COLO829 (cell line): ENCODE data around the gene CDH4.

Source experiments
- DNase-seq: peaks from one replicate; pipeline ENCODE4 v3.0.0; 2012; ENCODE audit warnings: low spot score

Gene CDH4

DNA sequence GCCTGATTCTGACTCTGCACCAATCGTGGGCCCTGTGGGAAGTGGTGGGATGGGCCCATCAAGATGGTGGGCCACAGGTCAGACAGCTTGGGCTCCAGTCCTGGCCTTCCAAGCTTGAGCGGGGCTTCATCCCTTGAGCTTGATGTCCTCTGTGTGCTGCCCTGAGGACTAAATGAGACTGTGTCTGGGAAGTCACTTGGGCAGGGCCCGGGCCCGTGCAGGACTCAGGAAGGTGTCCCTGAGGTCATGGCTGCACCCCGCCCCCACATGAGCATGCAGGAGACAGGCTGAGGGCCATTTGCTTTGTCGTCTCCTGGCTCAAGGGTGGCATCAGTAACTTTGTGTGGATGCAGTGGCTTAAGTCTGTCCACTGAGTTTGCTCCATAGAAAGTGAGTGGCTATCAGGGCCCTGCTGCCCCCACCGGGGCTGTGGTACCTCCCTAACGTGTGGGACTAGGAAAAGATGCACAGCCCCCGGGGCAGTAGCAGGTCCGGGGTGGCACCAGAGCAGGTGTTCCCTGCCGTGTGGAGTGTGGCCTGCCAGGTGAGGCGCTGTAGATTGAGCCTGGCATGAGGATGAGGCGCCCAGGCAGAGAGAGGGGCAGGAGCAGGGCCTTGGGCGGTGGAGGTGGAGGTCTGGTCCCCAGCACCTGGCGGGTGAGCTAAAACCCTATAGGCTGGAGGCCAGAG, 515.0 kb downstream of the CDH4 start:
- no peak for DNase-seq

DNA sequence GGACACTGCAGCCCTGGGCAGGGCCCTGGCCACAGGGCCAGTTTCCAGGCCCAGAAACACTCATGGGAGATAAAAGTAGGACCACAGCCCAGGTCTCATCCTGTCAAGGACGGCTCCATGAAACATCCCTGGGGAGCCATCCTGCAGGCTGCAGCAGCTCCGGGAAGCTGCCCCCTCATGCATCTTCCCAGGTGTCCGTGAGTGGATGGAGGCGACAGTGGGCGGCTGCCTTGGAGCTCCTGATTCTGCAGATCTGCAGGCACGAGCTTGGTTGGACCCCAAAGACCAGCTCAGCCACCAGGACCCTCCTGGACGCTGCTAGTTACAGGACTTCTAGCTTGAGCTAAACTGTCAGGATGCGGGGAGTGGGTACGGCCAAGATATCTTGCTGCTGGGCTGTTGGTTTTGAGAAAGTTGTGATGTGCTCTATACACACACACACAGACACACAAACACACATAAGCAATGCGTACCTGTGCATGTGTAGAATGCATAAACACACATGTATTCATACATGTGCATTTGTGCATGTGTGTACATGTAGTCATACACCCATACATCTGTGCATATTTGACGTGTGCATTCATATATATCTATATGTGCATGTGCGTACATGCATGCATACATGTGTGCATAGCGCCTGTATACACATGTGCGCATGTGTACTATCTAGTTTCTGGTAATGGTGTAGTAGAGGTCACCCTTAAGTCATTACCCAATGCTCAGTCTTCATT, 515.9 kb downstream of the CDH4 start:
- DNase-seq: no peak

- DNase-seq: no peak
Observed at GRCh38 chr20:61768571-61769285, 516.7 kb downstream of the CDH4 start.

DNA sequence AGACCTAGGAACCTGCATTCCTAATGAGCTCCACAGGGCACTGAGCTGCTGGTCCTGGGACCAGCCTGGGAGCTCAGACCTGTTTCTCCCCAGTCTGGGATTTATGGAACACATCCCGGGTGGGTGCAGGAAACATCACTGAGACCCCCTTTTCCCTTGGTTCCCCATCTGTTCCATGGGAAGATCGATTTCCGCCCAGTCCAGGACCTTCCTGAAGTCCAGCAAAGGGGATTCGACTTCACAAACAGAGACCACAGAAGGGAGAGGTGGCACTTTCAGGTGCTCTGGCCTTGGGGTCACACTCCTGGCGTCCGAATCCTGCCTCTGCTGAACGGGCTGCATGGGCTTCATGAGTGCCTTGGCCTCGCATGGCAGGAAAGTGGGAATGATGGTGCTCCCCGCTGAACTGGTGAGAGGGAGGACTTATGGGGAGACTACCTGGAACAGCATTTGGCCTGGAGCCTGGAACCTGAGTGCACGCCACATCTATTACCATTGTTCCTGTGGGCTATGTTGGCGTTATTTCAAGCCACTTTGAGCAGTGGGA, 517.3 kb downstream of the CDH4 start:
- DNase-seq: no peak

GRCh38 chr20:61770113-61770585, 518.1 kb downstream of the CDH4 start:
- no peak for DNase-seq

DNA sequence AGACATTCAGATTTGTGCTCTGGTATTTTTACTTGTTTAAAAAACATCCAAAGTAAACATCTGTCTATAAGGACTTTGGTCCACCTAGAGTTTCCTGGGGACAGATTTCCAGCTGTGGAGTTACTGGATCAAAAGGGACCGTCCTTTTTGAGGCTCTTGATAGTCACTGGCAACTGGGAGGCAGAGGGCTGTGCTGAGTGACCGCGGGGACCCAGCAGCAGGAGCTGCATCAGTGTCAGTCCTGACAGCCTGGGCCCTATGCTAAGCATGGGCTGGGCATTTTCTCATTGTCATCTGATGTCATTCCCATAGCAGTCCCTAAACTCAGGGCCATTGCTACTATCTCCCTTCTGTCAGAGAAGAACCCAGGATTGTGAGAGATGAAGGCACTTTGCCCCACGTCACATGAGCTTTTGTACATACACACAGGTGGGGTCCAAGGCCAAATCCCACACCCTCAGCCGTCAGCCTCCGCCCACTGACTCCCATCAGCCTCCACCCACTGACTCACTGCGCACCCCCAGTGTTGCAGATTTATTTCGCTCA, 519.8 kb downstream of the CDH4 start:
- DNase-seq: no peak

DNA sequence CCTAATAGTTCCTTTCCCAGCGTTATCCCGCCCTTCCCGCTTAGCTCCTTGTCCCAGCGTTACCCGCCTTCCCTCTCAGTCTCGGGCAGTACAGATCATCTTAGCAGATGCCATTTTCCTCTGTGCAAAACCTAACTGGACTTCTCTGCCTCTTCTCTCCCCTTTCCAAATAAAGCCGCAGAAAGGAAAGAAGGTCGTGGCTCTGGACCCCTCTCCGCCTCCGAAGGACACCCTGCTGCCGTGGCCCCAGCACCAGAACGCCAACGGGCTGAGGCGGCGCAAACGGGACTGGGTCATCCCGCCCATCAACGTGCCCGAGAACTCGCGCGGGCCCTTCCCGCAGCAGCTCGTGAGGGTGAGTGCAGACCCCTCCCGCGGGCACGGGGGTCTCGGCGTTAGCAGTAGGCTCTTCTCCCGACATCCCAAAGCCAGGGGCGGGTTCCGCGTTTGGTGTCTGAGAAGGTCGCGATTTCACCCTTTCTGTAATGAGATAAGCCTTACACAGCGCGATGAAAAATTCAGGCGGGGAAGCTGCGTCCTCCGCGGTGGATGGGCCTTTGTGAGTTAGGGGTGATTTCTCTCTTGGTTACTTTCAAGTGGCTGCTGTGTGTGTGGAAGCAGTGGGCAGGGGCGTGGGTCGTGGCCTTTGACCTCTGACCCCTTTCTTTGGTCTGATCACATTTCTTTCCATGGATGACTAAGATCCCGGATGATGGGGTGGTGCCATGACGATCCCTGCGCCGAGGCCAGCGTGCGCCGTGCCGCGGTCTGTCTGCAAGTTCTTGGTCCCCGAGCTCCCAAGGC, 521.0 kb downstream of the CDH4 start:
- no peak for DNase-seq

DNA sequence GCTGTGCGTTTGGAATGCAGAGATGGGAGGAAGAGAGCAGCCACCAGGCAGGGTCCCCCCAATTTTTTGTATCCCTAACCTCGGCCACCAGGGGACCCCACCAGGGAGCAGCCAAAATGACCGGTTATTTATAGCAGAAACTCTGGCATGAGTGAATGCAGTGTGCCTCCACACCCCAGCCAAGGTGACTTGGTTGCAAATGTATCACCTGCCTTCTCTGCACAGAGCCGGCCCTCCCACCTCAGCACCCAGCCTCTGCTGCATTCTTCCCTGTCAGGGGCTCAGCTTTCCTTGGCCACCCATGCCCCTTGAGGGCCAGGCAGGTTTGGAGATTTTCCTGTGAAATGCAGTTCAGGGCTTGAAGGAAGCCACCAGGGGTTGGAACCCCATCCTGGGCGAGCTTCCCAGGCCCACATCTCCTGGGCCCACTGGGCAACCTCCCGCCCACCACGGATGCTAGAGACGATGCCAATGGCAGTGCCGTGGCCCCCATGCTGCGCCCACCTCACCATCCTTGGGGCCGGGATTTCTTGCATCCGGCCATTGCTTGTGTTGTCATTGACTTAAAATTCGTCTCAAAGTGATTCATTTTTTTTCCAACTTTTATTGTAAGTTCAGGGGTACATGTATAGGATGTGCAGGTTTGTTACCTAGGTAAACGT, 522.0 kb downstream of the CDH4 start:
- DNase-seq: no peak

DNA sequence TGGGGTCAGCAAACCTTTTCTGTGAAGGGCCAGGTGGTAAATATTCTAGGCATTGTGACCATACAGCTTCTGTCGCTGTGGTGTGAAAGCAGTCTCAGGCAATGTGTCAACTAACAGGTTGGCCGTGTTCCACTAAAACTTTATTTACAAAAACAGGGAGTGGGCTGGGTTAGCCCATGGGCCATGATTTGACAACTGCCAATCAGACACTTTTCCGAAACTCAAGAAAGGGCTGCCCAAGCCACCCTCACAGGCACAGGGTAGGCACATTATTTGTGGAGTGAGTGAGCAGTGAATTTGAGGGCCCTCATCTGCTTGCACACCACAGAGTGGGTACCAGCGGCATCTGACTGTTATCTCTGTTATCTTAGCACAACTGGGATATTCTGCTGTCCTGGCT, 523.4 kb downstream of the CDH4 start:
- DNase-seq: no peak

- no peak for DNase-seq
Observed at GRCh38 chr20:61776491-61777075, 524.5 kb downstream of the CDH4 start.

- no peak for DNase-seq
Observed at GRCh38 chr20:61777773-61778494, 525.9 kb downstream of the CDH4 start.

GRCh38 chr20:61778495-61778863, 526.4 kb downstream of the CDH4 start:
- no peak for DNase-seq

DNA sequence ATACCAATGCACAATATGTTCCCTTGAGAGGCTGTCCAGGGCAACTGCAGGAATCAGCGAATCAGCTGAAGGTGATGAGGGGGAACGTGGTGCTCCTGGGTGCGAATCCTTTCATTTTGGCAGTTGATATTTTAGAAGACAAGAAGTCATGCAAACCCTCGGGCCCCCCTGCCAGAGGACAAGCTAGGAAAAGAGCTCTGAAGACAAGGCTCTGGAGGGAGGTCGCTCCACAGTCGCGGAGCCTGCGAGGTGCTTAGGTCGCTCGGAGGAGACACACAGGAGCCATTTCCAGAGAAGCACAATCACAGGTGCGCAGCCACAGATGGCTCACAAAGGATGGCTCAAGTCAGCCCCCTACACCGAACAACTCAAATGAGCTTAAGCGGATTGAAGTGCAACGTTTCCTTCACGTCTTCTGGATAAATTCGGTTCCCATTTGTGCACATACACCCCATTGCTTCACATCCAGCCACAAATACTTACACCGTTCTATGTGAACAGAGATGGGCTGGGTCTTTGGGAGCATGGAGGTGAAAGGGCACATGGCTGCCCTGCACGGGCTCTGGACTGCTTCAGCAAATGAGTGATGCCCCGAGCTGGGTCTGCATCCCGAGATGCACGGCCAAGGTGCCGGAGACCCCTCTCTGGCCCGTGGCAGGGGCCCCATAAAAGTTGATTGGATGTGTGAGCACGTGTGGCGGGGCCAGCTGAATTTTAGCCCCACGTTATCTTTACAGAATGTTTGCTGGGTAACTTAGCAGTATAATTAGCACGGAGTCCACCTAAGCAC, 527.3 kb downstream of the CDH4 start:
- DNase-seq: no peak

DNA sequence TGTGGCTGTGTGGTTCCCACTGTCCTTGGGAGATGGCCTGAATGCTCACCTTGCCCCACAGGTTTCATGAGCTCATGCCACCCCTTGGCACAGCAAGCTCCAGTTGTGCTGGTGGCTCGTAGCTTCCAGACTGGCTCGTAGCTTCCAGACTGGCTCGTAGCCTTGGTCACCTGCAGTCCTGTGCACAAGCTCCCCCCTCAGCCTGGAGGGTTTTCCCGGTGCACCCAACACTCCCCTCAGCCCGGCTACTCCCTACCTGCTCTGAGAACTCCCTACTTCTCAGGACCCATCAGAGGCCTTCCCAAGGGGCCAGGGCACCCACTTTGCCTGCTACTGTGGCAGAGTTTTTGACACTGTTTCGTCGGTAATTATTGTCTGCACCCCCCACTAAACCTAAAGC, 528.0 kb downstream of the CDH4 start:
- DNase-seq: no peak

DNA sequence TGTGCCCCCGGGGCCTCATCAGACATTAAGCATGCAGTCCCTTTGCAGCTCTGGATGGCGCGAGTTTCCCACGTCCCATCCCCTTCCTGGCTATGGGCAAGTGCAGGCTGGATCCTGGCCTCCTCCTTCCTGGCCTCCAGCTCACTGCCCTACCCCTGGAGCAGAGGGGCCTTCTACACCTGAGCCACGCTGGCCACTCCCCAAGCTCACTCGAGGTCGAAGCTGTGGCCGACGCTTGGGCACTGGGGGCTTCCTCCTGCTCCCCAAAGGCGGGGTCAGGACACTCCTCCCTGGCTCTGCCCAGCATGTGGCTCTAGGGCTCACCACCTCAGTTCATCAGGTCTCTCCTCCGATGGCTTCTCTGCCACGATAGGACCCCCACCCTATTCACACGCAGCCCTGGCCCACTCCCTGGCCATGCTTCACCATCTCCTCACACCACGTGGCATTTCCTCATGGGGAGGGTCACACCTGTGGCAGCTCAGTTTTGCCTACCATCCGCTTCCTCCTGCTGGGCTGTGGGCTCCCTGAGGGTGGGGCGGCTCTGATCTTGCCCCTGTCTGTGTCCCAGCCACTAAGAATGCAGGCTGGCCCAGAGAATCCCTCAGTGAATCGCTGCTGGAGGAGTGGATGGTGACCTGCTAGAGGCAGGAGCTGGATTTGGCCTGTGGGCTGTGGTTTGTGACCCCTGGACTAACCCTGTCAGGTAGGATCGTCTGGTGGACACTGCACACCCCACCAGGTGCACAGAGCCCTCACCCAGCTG, 532.9 kb downstream of the CDH4 start:
- no peak for DNase-seq

- no peak for DNase-seq
Observed at GRCh38 chr20:61785567-61785816, 533.4 kb downstream of the CDH4 start.

- no peak for DNase-seq
Observed at GRCh38 chr20:61786230-61786629, 534.2 kb downstream of the CDH4 start.

- DNase-seq: no peak
Observed at GRCh38 chr20:61788343-61788742, 536.3 kb downstream of the CDH4 start.

DNA sequence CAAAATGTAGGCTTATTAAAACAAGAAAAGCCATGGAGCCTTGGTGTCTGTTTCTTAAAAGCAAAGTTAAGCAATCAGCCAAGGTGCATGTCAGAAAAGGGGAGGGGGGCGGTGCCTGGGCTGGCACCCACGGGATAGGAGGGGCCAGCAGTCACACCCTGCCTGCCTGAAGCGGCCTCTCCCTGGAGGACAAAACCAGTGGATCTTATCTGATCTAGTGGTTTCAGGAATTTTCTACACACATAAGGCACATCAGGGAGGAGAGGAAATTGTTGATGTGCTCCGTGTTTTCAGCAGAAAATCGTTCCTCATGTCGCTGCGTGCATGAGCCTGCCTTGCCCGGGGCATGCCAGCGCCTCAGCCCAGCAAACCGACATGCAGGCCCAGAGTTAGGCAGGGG, 537.3 kb downstream of the CDH4 start:
- no peak for DNase-seq
